Stimulated activated CD4-positive, alpha-beta T cell treated with anti-CD3 and anti-CD28 coated beads, TNF-alpha, amount 100 ng/mL, for 48 hours (primary cell): ENCODE data around the gene AIDA.

Experiments used
- DNase-seq, 3 donors: peaks; one replicate each; pipeline ENCODE4 v3.0.0-alpha.2; 2020; ENCODE audit warnings: low read depth in 3 of 3

The AIDA gene

GRCh38 chr1:222652676-222653075 lies 59.6 kb downstream of the AIDA start:
- DNase-seq, result no peak

GRCh38 chr1:222644636-222644980 lies 67.7 kb downstream of the AIDA start:
- no peak for DNase-seq

- peak; percentile 91 to 96 (median 94) for DNase-seq
Observed at GRCh38 chr1:222643938-222644635, 68.2 kb downstream of the AIDA start.

- DNase-seq, result no peak
Observed at GRCh38 chr1:222643606-222643937, 68.7 kb downstream of the AIDA start.

GRCh38 chr1:222642468-222642867 lies 69.8 kb downstream of the AIDA start:
- no peak for DNase-seq

GRCh38 chr1:222641269-222641948 lies 70.9 kb downstream of the AIDA start:
- no peak for DNase-seq

- DNase-seq, result peak in 2 of 3 donors; percentile 57 to 61
Observed at GRCh38 chr1:222634180-222635013, 77.9 kb downstream of the AIDA start.

GRCh38 chr1:222632749-222633148 lies 79.5 kb downstream of the AIDA start:
- DNase-seq, result no peak

- no peak for DNase-seq
Observed at GRCh38 chr1:222631611-222632208, 80.6 kb downstream of the AIDA start.

GRCh38 chr1:222629921-222630535 lies 82.3 kb downstream of the AIDA start:
- no peak for DNase-seq

- no peak for DNase-seq
Observed at GRCh38 chr1:222627232-222627631, 85.1 kb downstream of the AIDA start.

GRCh38 chr1:222624214-222624613 lies 88.1 kb downstream of the AIDA start:
- DNase-seq, result no peak

- no peak for DNase-seq
Observed at GRCh38 chr1:222623458-222623857, 88.8 kb downstream of the AIDA start.

- DNase-seq, result no peak
Observed at GRCh38 chr1:222622765-222623164, 89.5 kb downstream of the AIDA start.

GRCh38 chr1:222620566-222620965 lies 91.7 kb downstream of the AIDA start:
- no peak for DNase-seq

- peak in 1 of 3 donors; percentile 4 for DNase-seq
Observed at GRCh38 chr1:222618880-222619596, 93.3 kb downstream of the AIDA start.
